Stimulated activated naive CD8-positive, alpha-beta T cell treated with anti-CD3 and anti-CD28 coated beads, Interleukin-15, amount 100 ng/mL, for 72 hours (primary cell): ENCODE measurements around the gene STC2.
"Not testable (repeated sequence)": the region's sequence is repeated elsewhere in the genome, so short reads cannot be mapped to it uniquely, and the experiment has no call there.

Source experiments
- ATAC-seq: fragments of 150-1000 bp; cut with Tn5 transposase; 2 replicates; pipeline ENCODE4 v1.10.0; 2021; ENCODE audit warnings: mild to moderate bottlenecking, moderate library complexity
- DNase-seq, 2 donors: peaks; one replicate each; pipeline ENCODE4 v3.0.0; 2021 to 2022
- H3K27ac Mint-ChIP-seq, 2 donors: one replicate each; pipeline ENCODE4 v1.8.0; 2022; ENCODE audit warnings: mild to moderate bottlenecking in 2 of 2, mixed read lengths in 2 of 2, moderate library complexity in 2 of 2
- H3K27me3 Mint-ChIP-seq: one replicate; pipeline ENCODE4 v1.8.0; 2022; ENCODE audit warnings: mixed read lengths
- H3K4me1 Mint-ChIP-seq: one replicate; pipeline ENCODE4 v1.8.0; 2022; ENCODE audit warnings: mild to moderate bottlenecking, mixed read lengths
- H3K4me3 Mint-ChIP-seq, 2 donors: one replicate each; pipeline ENCODE4 v1.8.0; 2022; ENCODE audit warnings: mild to moderate bottlenecking in 2 of 2, mixed read lengths in 2 of 2, moderate library complexity in 1 of 2
- H3K9me3 Mint-ChIP-seq, 2 donors: one replicate each; pipeline ENCODE4 v1.8.0; 2022; ENCODE audit warnings: mixed read lengths in 2 of 2

The STC2 gene, protein sequence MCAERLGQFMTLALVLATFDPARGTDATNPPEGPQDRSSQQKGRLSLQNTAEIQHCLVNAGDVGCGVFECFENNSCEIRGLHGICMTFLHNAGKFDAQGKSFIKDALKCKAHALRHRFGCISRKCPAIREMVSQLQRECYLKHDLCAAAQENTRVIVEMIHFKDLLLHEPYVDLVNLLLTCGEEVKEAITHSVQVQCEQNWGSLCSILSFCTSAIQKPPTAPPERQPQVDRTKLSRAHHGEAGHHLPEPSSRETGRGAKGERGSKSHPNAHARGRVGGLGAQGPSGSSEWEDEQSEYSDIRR

DNA sequence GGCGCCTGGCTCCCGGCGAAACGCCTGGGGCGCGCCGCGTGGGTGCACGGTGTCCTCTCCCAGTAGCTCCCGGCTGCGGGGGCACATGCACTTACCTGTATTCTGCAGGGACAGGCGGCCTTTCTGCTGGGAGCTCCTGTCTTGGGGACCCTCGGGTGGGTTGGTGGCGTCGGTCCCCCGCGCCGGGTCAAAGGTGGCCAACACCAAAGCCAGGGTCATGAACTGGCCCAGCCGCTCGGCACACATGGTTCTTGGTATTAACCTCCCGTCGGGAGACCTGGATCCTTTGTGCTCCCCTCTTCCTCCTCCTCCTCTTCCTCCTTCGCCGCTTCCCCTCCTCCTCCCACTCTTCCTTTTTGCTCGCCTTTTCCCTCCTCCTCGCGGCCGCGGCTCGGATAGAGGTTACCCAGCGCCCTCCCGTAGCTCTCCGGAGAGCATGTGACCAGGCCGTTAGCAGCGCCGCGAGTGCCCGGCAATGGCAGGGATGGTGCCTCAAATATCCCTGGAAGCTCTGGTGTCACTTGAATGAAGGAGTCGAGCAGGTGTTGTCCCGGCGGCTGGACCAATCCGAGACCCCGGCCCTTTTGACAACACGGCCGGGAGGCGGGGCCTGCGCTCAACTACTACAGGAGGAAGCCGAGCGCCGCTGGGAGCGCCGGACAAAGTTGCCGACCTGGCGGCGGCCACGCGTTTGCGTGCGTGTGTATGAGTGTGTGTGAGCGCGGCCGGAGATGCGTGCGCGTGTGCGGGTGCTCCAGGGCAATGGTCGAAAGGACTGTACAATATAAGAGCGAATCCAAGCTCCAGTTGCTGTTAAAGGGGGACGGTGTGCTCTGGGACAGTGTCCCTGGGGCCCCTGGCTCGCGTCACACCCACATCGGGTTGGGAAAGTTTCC lies at the start of gene STC2:
Gene STC2, minus strand, starts transcription at position 467 of the 896 bp plus-strand sequence. Its CDS starts 221 bp downstream, at position 246.
- H3K27ac Mint-ChIP-seq: peak within 1 kb of the TSS; percentile 97 to 99
- H3K9me3 Mint-ChIP-seq: peaks cover 6 to 7% of the 10 kb centered on the region in 2 donors
- ATAC-seq (peak; percentile 60), DNase-seq (peak; percentile 75 to 85)
- peaks cover 69% of the 10 kb centered on the region for H3K27me3 Mint-ChIP-seq
- peaks cover 63% of the 10 kb centered on the region for H3K4me1 Mint-ChIP-seq
- H3K4me3 Mint-ChIP-seq: peak within 1 kb of the TSS; percentile 93 to 97

DNA sequence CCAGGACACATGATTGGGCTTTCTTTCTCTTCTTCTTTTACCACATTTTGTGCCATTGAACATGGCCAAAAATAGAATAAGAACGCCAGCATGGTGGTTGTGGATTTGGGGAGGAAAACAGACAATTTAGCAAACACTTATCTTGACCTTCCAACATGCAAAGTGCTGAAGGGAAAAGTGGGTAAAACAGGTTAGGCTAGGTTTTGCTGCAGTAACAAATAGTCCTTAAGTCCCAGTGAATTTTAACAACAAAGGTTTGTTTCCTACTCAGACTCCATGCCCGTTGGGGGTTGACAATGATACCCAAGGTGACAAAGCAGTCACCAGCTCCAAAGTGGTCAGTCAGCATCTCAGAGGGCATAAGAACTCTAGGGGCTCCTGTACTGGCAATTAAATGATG lies 43.2 kb upstream of the STC2 start:
- DNase-seq (no peak), ATAC-seq (no peak)
- H3K4me1 Mint-ChIP-seq: no peaks in the 10 kb centered on the region
- peaks cover 11 to 16% of the 10 kb centered on the region in 2 donors for H3K9me3 Mint-ChIP-seq
- peaks cover 21% of the 10 kb centered on the region for H3K27me3 Mint-ChIP-seq
- no peak overlapping the region for H3K27ac Mint-ChIP-seq
- H3K4me3 Mint-ChIP-seq: no peak overlapping the region

DNA sequence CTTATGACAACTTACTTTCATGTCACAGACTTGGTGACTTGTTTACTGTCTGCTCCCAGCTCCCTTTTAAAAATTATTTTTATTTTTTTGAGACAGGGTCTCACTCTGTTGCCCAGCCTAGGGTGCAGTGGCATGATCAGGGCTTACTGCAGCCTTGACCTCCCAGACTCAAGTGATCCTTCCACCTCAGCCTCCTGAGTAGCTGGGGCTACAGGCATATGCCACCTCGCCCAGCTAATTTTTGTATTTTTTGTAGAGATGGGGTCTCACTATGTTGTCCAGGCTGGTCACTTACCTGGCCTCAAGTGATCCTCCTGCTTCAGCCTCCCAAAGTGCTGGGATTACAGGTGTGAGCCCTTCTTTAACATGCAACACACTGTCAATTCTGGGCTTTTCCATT lies 35.2 kb upstream of the STC2 start:
- H3K9me3 Mint-ChIP-seq, H3K27ac Mint-ChIP-seq, DNase-seq, H3K27me3 Mint-ChIP-seq, H3K4me1 Mint-ChIP-seq, H3K4me3 Mint-ChIP-seq, ATAC-seq: not testable (repeated sequence)

DNA sequence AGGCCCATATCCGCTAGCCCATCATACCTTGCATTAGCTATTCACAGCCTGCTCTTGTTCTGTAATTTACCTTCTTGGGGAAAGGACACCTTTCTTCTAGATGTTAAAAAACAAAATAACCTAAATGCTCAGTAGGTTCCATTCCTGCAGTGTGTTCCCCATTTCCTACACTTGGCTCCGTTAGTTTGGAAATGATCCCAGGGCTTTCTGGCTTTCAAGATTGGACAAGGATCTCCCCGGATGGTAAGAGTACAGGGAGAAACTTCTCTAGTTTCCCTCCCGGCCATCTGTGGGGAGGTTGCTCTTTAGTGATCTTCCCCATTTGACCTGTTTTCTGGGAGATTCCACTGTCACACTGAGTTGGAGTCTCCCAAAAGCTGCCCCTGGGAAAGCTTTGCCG lies 27.3 kb upstream of the STC2 start:
- no peak for DNase-seq
- Mint-ChIP-seq H3K9me3 (no peaks in the 10 kb centered on the region), H3K27ac (no peak overlapping the region), H3K27me3 (peaks cover 42% of the 10 kb centered on the region), H3K4me1 (no peaks in the 10 kb centered on the region), H3K4me3 (no peak overlapping the region)
- no peak for ATAC-seq

DNA sequence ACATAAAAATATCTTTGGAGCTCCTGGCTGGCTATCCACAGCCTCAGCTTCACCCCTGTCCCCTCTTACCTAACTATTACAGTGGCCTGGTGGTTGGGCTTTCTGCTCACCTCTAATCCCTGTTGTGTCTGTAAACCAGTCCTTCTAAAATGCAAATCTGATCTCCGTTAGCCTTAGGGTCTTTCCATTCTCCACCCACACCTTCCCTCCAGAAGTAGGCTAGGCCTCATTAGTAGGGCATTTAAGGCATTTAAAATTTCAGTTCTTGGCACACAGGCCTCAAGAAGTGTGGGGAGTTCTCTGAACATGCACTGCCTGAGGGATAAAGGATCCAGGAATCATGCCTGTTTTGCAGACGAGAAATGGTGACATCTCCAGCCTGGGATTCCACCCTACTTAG lies 26.4 kb upstream of the STC2 start:
- peaks cover 48% of the 10 kb centered on the region for H3K27me3 Mint-ChIP-seq
- H3K4me3 Mint-ChIP-seq: no peak overlapping the region
- H3K27ac Mint-ChIP-seq: no peak overlapping the region
- no peaks in the 10 kb centered on the region for H3K4me1 Mint-ChIP-seq
- H3K9me3 Mint-ChIP-seq: no peaks in the 10 kb centered on the region
- ATAC-seq: no peak
- DNase-seq: no peak

DNA sequence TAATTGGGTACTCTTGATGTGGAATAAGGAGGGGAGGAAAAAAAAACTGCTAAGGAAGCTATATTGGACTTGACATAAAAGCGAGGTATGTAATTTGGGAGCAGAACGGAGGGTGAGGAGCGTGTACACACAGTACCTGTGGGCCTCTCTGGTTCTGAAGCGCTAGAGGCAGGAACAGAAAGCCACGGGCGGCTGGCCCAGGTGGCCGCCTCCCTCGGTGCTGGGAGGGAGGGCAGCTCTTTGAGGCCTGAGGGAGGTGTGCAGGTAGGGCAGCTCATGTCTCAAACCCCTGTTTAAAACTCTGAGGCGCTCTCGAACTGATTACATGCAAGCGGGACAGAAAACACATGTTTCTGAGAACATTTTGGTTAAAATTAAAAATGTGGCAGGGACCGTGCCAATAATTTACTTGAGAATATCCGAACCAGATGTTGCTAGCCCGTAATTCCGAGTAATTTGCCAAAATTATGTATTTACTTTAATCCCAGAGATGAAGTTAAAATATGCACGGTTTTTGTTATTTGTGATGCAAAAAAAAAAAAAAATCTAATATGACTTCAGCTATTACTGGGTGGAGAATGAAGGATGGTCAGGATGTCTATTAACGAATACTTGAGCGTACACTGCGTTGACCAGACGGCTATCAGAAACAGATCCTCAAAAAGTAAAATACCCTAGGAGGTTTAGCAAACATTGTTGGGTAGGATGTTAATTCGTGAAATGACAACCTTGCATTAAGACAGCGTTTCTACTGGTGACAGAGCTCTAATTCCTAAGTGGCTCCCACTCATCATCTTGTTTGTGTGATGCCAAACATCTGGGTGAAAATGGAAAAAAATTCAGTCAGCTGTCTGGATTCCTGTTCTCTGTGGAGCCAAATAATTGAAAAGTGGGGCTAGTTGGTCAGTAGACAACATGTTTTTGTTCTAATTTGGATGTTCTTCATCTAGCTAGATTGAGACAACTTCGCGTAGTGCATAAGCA lies 24.4 kb upstream of the STC2 start:
- Mint-ChIP-seq H3K4me1 (no peaks in the 10 kb centered on the region), H3K27ac (no peak overlapping the region), H3K9me3 (no peaks in the 10 kb centered on the region), H3K27me3 (peaks cover 48% of the 10 kb centered on the region), H3K4me3 (no peak overlapping the region)
- ATAC-seq (no peak), DNase-seq (no peak)

DNA sequence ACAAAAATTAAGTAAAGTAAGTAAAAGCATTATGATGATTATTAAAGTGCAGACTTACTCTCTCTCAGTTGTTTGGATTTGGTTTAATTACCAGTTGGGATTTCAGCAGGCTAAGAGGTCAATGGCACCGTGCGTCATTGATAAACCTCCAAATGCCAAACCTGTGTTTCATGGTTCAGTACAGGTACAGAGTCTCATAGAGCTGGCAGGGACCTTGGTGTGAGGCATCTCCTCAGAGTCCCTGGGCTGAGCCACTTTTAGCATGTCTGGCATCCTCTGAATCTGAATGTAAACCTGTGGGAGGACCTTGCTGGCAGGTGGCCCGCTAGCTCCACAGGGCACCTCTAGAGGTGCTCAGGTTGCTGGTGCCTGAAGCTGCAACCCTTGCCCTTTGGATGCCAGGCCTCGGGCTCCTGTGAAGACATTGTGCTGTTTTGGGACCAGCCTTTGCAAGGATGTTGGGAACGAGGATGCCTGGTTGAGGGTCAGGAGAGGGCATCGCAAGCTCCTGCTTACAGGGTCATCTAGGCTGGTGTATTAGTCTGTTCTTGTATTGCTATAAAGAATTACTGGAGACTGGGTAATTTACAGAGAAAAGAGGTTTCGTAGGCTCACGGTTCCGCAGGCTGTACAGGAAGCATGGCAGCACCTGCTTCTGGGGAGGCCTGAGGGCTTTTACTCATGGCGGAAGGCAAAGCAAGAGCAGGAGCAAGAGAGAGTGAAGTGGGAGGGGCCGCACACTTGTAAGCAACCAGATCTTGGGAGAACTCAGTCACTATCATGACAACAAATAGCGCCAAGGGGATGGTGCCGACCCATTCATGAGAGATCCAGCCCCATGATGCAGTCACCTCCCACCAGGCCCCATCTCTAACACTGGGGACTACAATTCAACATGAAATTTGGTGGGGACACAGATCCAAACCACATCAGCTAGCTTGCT lies 14.9 kb upstream of the STC2 start:
- H3K4me1 Mint-ChIP-seq: no peaks in the 10 kb centered on the region
- peaks cover 24% of the 10 kb centered on the region for H3K27me3 Mint-ChIP-seq
- DNase-seq (no peak), ATAC-seq (no peak)
- H3K27ac Mint-ChIP-seq: no peak overlapping the region
- H3K9me3 Mint-ChIP-seq: no peaks in the 10 kb centered on the region
- H3K4me3 Mint-ChIP-seq: no peak overlapping the region

DNA sequence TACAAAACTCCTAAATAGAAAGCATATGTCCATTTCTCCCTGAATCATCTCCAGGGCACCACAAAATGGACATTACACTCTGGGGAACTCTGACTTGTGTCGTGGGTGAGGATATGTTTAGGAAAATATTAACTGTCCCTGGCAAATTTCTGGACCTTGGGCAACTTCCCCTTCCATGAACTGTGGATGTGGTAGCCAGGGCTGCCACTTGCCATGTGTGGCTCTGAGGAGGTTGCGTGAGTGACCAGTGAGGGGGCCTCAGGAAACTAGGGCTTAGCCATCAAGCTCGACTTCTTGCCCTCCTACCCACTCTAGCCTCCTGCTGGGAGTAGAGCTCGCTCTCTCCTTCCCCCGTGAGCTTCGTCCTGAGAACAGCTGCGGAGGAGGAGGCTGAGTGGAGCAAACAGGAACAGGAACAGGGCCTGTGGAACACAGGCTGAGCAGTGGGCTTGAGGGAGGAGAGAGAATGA lies 13.8 kb upstream of the STC2 start:
- Mint-ChIP-seq H3K4me3 (no peak overlapping the region), H3K4me1 (no peaks in the 10 kb centered on the region), H3K9me3 (no peaks in the 10 kb centered on the region), H3K27me3 (peaks cover 32% of the 10 kb centered on the region), H3K27ac (no peak overlapping the region)
- ATAC-seq (no peak), DNase-seq (no peak)

DNA sequence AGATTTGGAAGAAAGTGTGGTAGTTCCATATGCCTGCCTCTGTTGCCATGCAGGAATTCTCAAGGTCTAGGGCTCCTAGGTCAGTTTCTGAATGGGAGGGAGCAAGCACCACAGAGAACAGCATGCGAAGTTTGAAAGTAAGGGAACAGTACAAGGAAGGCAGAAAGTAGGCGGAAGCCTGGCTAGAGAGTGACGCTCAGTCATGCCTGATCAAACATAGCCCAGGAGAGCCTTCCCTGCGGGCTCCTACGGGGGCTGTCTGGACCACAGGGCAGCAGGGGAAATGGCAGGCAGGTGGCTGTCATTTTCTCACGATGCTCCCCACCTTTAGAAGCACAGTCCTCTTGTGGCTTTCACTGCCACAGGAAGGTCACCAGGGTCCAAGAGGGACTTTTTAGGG lies 12.8 kb upstream of the STC2 start:
- Mint-ChIP-seq H3K4me1 (no peaks in the 10 kb centered on the region), H3K27ac (no peak overlapping the region), H3K4me3 (no peak overlapping the region), H3K27me3 (peaks cover 42% of the 10 kb centered on the region), H3K9me3 (no peaks in the 10 kb centered on the region)
- DNase-seq: no peak
- no peak for ATAC-seq

DNA sequence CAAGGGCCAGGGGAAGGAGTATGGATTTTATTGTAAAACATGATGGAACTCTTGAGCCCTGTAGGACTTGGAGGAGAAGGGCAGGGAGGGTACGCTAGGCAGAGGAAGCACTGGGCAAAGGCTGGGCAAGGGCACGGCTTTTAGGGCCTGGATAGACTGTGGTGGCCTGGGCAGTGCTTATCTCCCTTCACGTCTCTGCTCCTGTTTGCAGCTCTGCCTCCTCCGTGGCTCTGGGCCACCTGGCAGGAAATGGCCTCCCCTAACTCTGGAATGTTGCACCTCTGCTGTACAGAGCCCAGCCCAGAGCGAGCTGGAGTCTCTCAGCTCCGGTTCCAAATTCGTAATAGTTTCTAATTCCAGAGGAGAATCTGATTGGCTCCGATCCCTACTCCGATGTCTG lies 12.2 kb upstream of the STC2 start:
- no peak overlapping the region for H3K4me3 Mint-ChIP-seq
- H3K27ac Mint-ChIP-seq: no peak overlapping the region
- DNase-seq: no peak
- H3K27me3 Mint-ChIP-seq: peaks cover 47% of the 10 kb centered on the region
- H3K4me1 Mint-ChIP-seq: no peaks in the 10 kb centered on the region
- ATAC-seq: no peak
- H3K9me3 Mint-ChIP-seq: no peaks in the 10 kb centered on the region

DNA sequence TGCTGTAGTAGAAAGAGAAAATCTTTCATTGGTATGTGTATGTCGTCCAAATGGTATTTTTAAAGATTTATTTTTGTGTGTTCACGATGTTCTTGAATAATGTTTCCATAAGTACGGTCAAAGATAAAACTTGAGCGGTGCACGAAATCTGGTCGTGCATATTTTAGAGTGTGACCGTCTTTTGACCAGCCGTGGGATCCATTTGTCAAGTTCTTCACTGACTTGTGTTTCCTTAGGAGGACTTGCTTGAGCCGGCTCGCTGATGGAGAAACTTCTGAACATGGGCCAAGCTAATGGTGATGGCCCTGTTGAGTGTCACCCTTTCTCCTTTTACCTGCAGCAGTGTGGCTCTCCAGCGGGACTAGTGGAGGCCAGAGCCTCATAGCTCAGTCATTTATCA lies 11.1 kb upstream of the STC2 start:
- peaks cover 51% of the 10 kb centered on the region for H3K27me3 Mint-ChIP-seq
- no peak overlapping the region for H3K4me3 Mint-ChIP-seq
- no peaks in the 10 kb centered on the region for H3K4me1 Mint-ChIP-seq
- H3K9me3 Mint-ChIP-seq: no peaks in the 10 kb centered on the region
- DNase-seq: no peak
- no peak overlapping the region for H3K27ac Mint-ChIP-seq
- no peak for ATAC-seq

DNA sequence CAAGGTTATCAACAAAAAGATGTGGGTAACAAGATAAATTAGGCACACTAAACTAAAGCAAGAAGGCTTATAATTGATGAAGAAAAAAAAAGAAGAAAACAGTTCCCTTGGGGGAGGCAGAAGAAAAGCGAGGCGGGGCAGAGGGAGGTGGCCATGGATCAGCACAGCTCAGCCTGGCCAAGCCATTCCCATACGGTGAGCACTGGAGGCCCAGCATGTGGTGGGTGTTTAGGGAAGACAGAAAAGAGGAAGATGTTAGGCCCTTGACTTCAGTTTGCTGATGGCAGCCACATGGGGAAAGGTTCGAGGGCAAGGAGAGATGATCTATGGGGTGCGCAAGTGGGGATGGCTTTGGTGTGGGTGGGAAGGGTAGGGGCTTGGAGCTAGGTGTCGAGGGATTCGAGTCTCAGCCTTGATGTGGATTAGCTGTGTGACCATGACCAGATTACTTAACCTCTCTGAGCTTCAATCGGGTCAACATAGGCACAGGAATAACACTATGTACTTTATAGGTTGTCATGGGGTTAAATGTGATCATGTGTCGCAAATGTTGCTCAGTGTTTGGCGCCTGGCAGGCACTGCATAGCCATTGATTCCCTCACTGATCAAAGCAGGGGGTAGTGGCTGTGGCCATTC lies 10.3 kb upstream of the STC2 start:
- ATAC-seq (no peak), DNase-seq (no peak)
- Mint-ChIP-seq H3K27ac (peak overlapping the region in 1 of 2 donors; percentile 19), H3K4me1 (no peaks in the 10 kb centered on the region), H3K9me3 (no peaks in the 10 kb centered on the region), H3K4me3 (no peak overlapping the region), H3K27me3 (peaks cover 52% of the 10 kb centered on the region)

DNA sequence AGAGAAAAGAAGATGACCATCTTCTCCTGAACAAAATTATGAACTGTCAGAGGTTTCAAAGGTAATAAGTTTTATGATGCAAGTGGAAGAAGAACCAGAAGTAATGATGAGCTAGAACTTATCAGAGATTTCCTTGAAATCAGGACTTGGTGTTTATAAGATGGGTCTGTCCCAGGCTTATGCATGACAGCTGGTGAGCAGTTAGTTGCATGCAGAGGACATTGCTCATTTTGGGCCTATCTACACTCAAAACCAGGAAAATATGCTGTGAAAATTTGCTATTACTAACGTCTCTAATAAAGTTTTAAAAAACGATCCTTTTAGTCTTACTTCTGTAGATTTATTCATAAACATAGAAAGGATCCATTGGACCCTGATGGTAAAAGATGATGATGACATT lies 6.6 kb upstream of the STC2 start:
- Mint-ChIP-seq H3K27me3 (peaks cover 62% of the 10 kb centered on the region), H3K4me1 (peaks cover 24% of the 10 kb centered on the region), H3K4me3 (no peak overlapping the region), H3K9me3 (peaks cover 6 to 7% of the 10 kb centered on the region in 2 donors), H3K27ac (no peak overlapping the region)
- DNase-seq: no peak
- ATAC-seq: no peak
